Stomach (tissue), 9 donors: ENCODE measurements around the gene CCDC191. TPM values are rescaled to one million over a fixed set of nuclear protein-coding genes. Genes with fewer than 3 reads are reported as not detected.

Experiments
- DNase-seq, 2 donors: peaks; one replicate each; pipeline versions ENCODE4 v3.0.0 to v3.0.0-alpha.2; 2013 to 2019
- H3K27ac ChIP-seq, 5 donors: fragments of 200-600 bp in 4 of 5; sonication (generic) in 4 of 5; one replicate each; pipeline ENCODE4 v1.5.1; 2013 to 2019; ENCODE audit warnings: mild to moderate bottlenecking in 1 of 5, moderate library complexity in 1 of 5
- H3K27me3 ChIP-seq, 3 donors: fragments of 200-600 bp; sonication (generic); one replicate each; pipeline ENCODE4 v1.5.1; 2017 to 2019; ENCODE audit warnings: mixed run types in 1 of 3
- H3K36me3 ChIP-seq, 4 donors: fragments of 200-600 bp; sonication (generic); 1 replicate in 3 of 4; 2 replicates in 1 of 4; pipeline ENCODE4 v1.5.1; 2016 to 2019
- H3K4me1 ChIP-seq, 4 donors: fragments of 200-600 bp; sonication (generic); one replicate each; pipeline ENCODE4 v1.5.1; 2016 to 2019
- H3K4me3 ChIP-seq, 4 donors: fragments of 200-600 bp; sonication (generic) in 3 of 4; one replicate each; pipeline ENCODE4 v1.5.1; 2016 to 2019; ENCODE audit warnings: mild to moderate bottlenecking in 1 of 4
- H3K9me3 ChIP-seq, 4 donors: fragments of 200-600 bp; sonication (generic); one replicate each; pipeline ENCODE4 v1.5.1; 2016 to 2019
- CTCF ChIP-seq, 7 experiments: fragments of 450-650 bp in 4 of 7; fragments of 200-600 bp in 3 of 7; sonication (generic) in 3 of 7; IDR thresholded peaks; one replicate each; pipeline ENCODE4 v1.5.1; 2016 to 2019; ENCODE audit warnings: antibody characterized with exemption in 7 of 7, control low read depth in 2 of 7, mild to moderate bottlenecking in 1 of 7
- EP300 ChIP-seq: sonication (generic); formaldehyde crosslinking; IDR thresholded peaks from one replicate; pipeline ENCODE4 v1.6.1; 2017; ENCODE audit warnings: antibody characterized with exemption
- POLR2A ChIP-seq, 4 donors: fragments of 450-650 bp; IDR thresholded peaks; one replicate each; pipeline ENCODE4 v1.6.1; 2016; ENCODE audit warnings: antibody characterized with exemption in 4 of 4, control low read depth in 2 of 4, mild to moderate bottlenecking in 1 of 4, moderate library complexity in 1 of 4
- POLR2AphosphoS5 ChIP-seq, 3 donors: sonication (generic); formaldehyde crosslinking; IDR thresholded peaks; one replicate each; pipeline ENCODE4 v1.6.1; 2016; ENCODE audit warnings: antibody characterized with exemption in 3 of 3
- WGBS, 5 donors: extraction: QIAGEN DNeasy Blood & Tissue Kit in 3 of 5; methylation state at CpG; one replicate each; pipeline versions ENCODE4 v1.1.5 to v1.1.7; 2013 to 2018; 5-methylcytosine and 5-hydroxymethylcytosine counted together
- intact Hi-C: fragments of 100-400 bp; cut with DNase I; formaldehyde crosslinking; loops from one replicate; pipeline ENCODE4 v1.15.1; 2023; ENCODE audit warnings: low total_unique reads
- polyA plus RNA-seq, 3 donors: library from polyadenylated mRNA; stranded (reverse); fragments of 200-250 nt; gene quantifications; one replicate each; pipeline ENCODE4 v1.2.3, GENCODE V29; 2013
- total RNA-seq, 5 donors: library from RNA; depleted of rRNA; stranded (reverse); fragments of >200 nt; gene quantifications; one replicate each; pipeline versions ENCODE4 v1.1.0 to v1.2.3, GENCODE V29; 2014 to 2016
- donor health status: healthy with polysubstance abuse.
- donor health status: Bipolar disorder and iron deficiency.
- donor health status: healthy.

The CCDC191 gene
- total and polyA plus RNA-seq, 8 donors = 1.4 to 21.0 (median 3.8) TPM

- Histone ChIP-seq H3K36me3 (no peaks in the 10 kb centered on the region), H3K27me3 (no peaks in the 10 kb centered on the region), H3K27ac (no peak overlapping the region), H3K9me3 (no peaks in the 10 kb centered on the region), H3K4me3 (no peak overlapping the region), H3K4me1 (no peaks in the 10 kb centered on the region)
- 37 to 61% (median 50%) methylated on average over 1 of the region's 1 CpG for WGBS, 5 donors
- no peak for TF ChIP-seq POLR2A (IDR thresholded peaks at IDR 0.05)
- no peak for TF ChIP-seq POLR2AphosphoS5 (IDR thresholded peaks at IDR 0.05)
- no peak for TF ChIP-seq CTCF (IDR thresholded peaks at IDR 0.05)
- TF ChIP-seq EP300 = no peak
- no peak for DNase-seq
- intact Hi-C loops = no loop called here
These were observed 44.8 kb upstream of the CCDC191 start for GRCh38 chr3:114101101-114101500.

GRCh38 chr3:114095796-114096195 lies 39.5 kb upstream of the CCDC191 start:
- H3K4me1 ChIP-seq = no peaks in the 10 kb centered on the region
- no peaks in the 10 kb centered on the region for H3K36me3 ChIP-seq
- WGBS, 5 donors = 63 to 72% (median 66%) methylated on average over 3 of the region's 3 CpGs
- DNase-seq = no peak
- TF ChIP-seq CTCF (IDR thresholded peaks at IDR 0.05) = no peak
- TF ChIP-seq EP300 = no peak
- TF ChIP-seq POLR2AphosphoS5 (IDR thresholded peaks at IDR 0.05) = no peak
- no peak for TF ChIP-seq POLR2A (IDR thresholded peaks at IDR 0.05)
- H3K4me3 ChIP-seq = no peak overlapping the region
- intact Hi-C loops = no loop called here
- H3K27me3 ChIP-seq = no peaks in the 10 kb centered on the region
- H3K27ac ChIP-seq = no peak overlapping the region
- no peaks in the 10 kb centered on the region for H3K9me3 ChIP-seq

GRCh38 chr3:114093596-114093995 lies 37.3 kb upstream of the CCDC191 start:
- Histone ChIP-seq H3K4me3 (no peak overlapping the region), H3K9me3 (no peaks in the 10 kb centered on the region), H3K27ac (no peak overlapping the region), H3K4me1 (no peaks in the 10 kb centered on the region), H3K36me3 (peaks cover 0 to 5% (median 0%) of the 10 kb centered on the region in 4 donors), H3K27me3 (no peaks in the 10 kb centered on the region)
- DNase-seq = peak; percentile 30 to 54
- TF ChIP-seq EP300 (no peak), POLR2A (IDR thresholded peaks at IDR 0.05) (no peak), CTCF (IDR thresholded peaks at IDR 0.05) (no peak), POLR2AphosphoS5 (IDR thresholded peaks at IDR 0.05) (no peak)
- WGBS, 5 donors = 44 to 57% (median 50%) methylated on average over 2 of the region's 2 CpGs
- intact Hi-C loops = no loop called here

GRCh38 chr3:114093016-114093380 lies 36.7 kb upstream of the CCDC191 start:
- Histone ChIP-seq H3K36me3 (peaks cover 0 to 10% (median 0%) of the 10 kb centered on the region in 4 donors), H3K4me3 (no peak overlapping the region), H3K4me1 (no peaks in the 10 kb centered on the region), H3K9me3 (no peaks in the 10 kb centered on the region), H3K27ac (no peak overlapping the region), H3K27me3 (no peaks in the 10 kb centered on the region)
- WGBS, 5 donors = 31 to 42% (median 36%) methylated on average over 3 of the region's 3 CpGs
- TF ChIP-seq POLR2A (IDR thresholded peaks at IDR 0.05) = no peak
- no peak for TF ChIP-seq POLR2AphosphoS5 (IDR thresholded peaks at IDR 0.05)
- TF ChIP-seq EP300 = no peak
- no peak for TF ChIP-seq CTCF (IDR thresholded peaks at IDR 0.05)
- DNase-seq = no peak
- intact Hi-C loops = no loop called here
